Loucy (cell line): Measurements from ENCODE around the gene APOL2.

Source experiments
- H2AFZ ChIP-seq: fragments of 200-600 bp; sonication (generic); 2 replicates; pipeline ENCODE4 v1.6.0; 2016; ENCODE audit warnings: antibody characterized with exemption, mild to moderate bottlenecking, low read length, moderate library complexity
- H3F3A ChIP-seq: fragments of 200-600 bp; 2 replicates; pipeline ENCODE4 v1.6.0; 2016; ENCODE audit warnings: antibody characterized with exemption, low read depth, mild to moderate bottlenecking
- H3K27me3 ChIP-seq: fragments of 200-600 bp; sonication (generic); 2 replicates; pipeline ENCODE4 v1.6.1; 2014; ENCODE audit warnings: low read length, mild to moderate bottlenecking; ENCODE audit not compliant: insufficient read depth, poor library complexity, severe bottlenecking
- H3K36me3 ChIP-seq: fragments of 200-600 bp; sonication (generic); 2 replicates; pipeline ENCODE4 v1.6.1; 2016; ENCODE audit warnings: low read length; ENCODE audit not compliant: insufficient read depth
- H3K4me1 ChIP-seq: fragments of 200-600 bp; sonication (generic); 2 replicates; pipeline ENCODE4 v1.5.1; 2014; ENCODE audit warnings: low read length, mild to moderate bottlenecking; ENCODE audit not compliant: insufficient read depth, poor library complexity, severe bottlenecking
- H3K4me2 ChIP-seq: fragments of 200-600 bp; sonication (generic); 2 replicates; pipeline ENCODE4 v1.6.0; 2014; ENCODE audit warnings: antibody characterized with exemption, low read length, low read depth, mild to moderate bottlenecking; ENCODE audit not compliant: poor library complexity, severe bottlenecking
- H3K4me3 ChIP-seq: fragments of 200-600 bp; sonication (generic); 2 replicates; pipeline ENCODE4 v1.5.1; 2014; ENCODE audit warnings: low read length, mild to moderate bottlenecking, mixed read lengths; ENCODE audit not compliant: poor library complexity, severe bottlenecking
- H3K79me2 ChIP-seq: fragments of 200-600 bp; sonication (generic); 2 replicates; pipeline ENCODE4 v1.6.1; 2014; ENCODE audit warnings: low read length; ENCODE audit not compliant: insufficient read depth
- H3K9ac ChIP-seq: fragments of 200-600 bp; sonication (generic); 2 replicates; pipeline ENCODE4 v1.6.0; 2014; ENCODE audit warnings: mild to moderate bottlenecking, low read depth, low read length, moderate library complexity; ENCODE audit not compliant: poor library complexity, severe bottlenecking
- H3K9me2 ChIP-seq: fragments of 200-600 bp; sonication (generic); replicated peaks from 2 replicates; pipeline ENCODE4 v1.6.1; 2016; ENCODE audit warnings: low read depth, low read length, mixed read lengths
- H3K9me3 ChIP-seq: fragments of 200-600 bp; sonication (generic); 2 replicates; pipeline ENCODE4 v1.6.1; 2014; ENCODE audit warnings: mild to moderate bottlenecking, antibody characterized with exemption, low read length, low read depth; ENCODE audit not compliant: insufficient read depth
- H4K20me1 ChIP-seq: fragments of 200-600 bp; sonication (generic); 2 replicates; pipeline ENCODE4 v1.6.0; 2014; ENCODE audit warnings: antibody characterized with exemption, low read length, mild to moderate bottlenecking; ENCODE audit not compliant: insufficient read depth, poor library complexity, severe bottlenecking
- CTCF ChIP-seq: fragments of 200-600 bp; sonication (generic); conservative IDR thresholded peaks from 2 replicates; pipeline ENCODE4 v1.5.1; 2014; ENCODE audit warnings: mild to moderate bottlenecking, antibody characterized with exemption, low read length
- EZH2phosphoT487 ChIP-seq: fragments of 200-600 bp; IDR thresholded peaks from 2 replicates; pipeline ENCODE4 v1.6.1; 2018; ENCODE audit warnings: antibody characterized with exemption, mild to moderate bottlenecking, moderate library complexity, borderline replicate concordance

Gene APOL2

DNA sequence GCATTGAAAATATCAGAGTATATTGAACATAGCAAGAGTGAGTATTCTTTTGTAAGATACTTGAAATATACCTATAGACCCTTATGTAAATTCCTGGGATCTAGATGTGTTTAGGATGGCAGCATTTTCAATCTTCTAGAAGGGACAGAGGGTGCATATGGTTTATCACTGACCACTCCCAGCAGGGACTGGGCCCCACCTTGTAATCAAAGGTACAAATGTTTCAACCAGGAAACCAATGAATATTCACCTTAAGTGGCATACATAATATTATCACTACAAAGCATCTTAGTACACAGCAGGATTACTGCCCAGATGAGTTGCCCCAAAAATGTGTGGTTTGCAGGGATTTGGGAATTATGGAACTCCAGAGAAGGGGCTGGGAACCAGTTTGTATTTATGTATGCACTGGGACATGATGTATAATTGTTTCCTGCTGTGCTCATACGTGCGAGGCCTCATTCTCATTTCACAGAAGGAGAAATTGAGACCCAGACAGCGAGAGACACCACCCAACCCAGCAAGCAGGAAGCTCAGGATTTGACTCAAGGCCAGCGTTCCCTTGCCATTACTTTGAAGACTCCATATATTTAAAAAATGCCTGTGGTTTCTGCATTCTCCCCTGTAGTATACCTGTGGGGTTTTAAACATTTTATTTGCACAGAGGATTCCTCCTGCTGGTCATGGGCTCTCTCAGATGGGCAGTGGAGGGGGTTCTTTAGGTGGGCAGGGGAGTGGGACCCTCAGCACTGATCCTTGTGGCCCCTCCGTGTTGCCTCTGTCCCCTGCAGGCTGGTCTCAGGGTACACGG, 42.9 kb downstream of the APOL2 start:
- H2AFZ ChIP-seq = no peak overlapping the region
- H3K9me2 ChIP-seq = no peaks in the 10 kb centered on the region
- TF ChIP-seq EZH2phosphoT487 (no peak), CTCF (no peak)

GRCh38 chr22:36194971-36195370, 44.4 kb downstream of the APOL2 start:
- Histone ChIP-seq H2AFZ (no peak overlapping the region), H3K9me2 (no peaks in the 10 kb centered on the region), H3K9me3 (no peaks in the 10 kb centered on the region), H3F3A (0 out of 2 replicates have a peak, but pooled peaks cover 4% of the 10 kb centered on the region), H3K4me1 (peaks cover 20% of the 10 kb centered on the region), H3K36me3 (no peaks in the 10 kb centered on the region), H3K9ac (no peak overlapping the region), H3K4me2 (no peak overlapping the region), H3K4me3 (no peak overlapping the region), H4K20me1 (no peaks in the 10 kb centered on the region), H3K79me2 (no peaks in the 10 kb centered on the region), H3K27me3 (no peaks in the 10 kb centered on the region)
- TF ChIP-seq CTCF = peak; percentile 89
- TF ChIP-seq EZH2phosphoT487 = no peak

More for the DNA sequence above, 42.9 kb downstream of the APOL2 start:
- Histone ChIP-seq H3K36me3 (no peaks in the 10 kb centered on the region), H3K27me3 (no peaks in the 10 kb centered on the region), H3F3A (0 out of 2 replicates have a peak, but pooled peaks cover 4% of the 10 kb centered on the region), H3K79me2 (no peaks in the 10 kb centered on the region), H3K4me3 (no peak overlapping the region), H3K4me1 (peaks cover 20% of the 10 kb centered on the region), H3K9ac (no peak overlapping the region), H4K20me1 (no peaks in the 10 kb centered on the region), H3K9me3 (no peaks in the 10 kb centered on the region), H3K4me2 (peak overlapping the region; percentile 67)

DNA sequence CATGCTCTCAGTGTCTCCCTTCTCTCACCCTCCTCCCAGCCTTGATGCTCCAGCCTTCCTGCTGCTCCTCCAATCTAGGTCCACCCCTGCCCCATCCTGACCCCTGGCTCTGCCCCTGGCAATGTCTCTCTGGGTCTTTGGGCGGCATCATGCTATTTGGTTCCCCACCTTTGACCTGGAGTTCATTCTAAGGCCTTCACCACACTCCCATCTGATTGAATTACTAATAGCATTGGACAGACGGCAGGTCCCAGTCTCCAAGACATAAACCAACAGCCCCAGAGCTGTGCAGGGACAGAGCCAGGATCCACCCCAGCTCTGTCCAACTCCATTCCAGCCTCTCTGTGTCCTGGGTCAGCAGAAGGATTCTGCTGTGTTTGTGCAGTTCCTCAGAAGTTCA, 44.9 kb downstream of the APOL2 start:
- Histone ChIP-seq H3K9me3 (no peaks in the 10 kb centered on the region), H3K36me3 (no peaks in the 10 kb centered on the region), H3K4me1 (peaks cover 20% of the 10 kb centered on the region), H4K20me1 (no peaks in the 10 kb centered on the region), H3K27me3 (no peaks in the 10 kb centered on the region), H3F3A (0 out of 2 replicates have a peak, but pooled peaks cover 4% of the 10 kb centered on the region), H3K4me3 (no peak overlapping the region), H3K79me2 (no peaks in the 10 kb centered on the region), H3K9me2 (no peaks in the 10 kb centered on the region), H2AFZ (no peak overlapping the region), H3K9ac (no peak overlapping the region), H3K4me2 (no peak overlapping the region)
- TF ChIP-seq EZH2phosphoT487 = no peak
- no peak for TF ChIP-seq CTCF
